A673 (cell line): ENCODE measurements around the gene SDR39U1. TPM values are rescaled to one million over a fixed set of nuclear protein-coding genes. Genes with fewer than 3 reads are reported as not detected.

ENCODE experiments used
- BruUV-seq: library from RNA; stranded (reverse); fragments of 400-500 nt; replicated peaks from 2 replicates; lab custom pipeline; 2021; lab: Mats Ljungman, UMichigan
- CTCF ChIA-PET: fragments of 300-600 bp; sonication (Branson Sonifier 250); formaldehyde crosslinking; loops from one replicate; lab custom pipeline; 2022; ENCODE audit warnings: antibody characterized with exemption; lab: Charles Lee
- POLR2A ChIA-PET: fragments of 300-600 bp; sonication (Branson Sonifier 250); formaldehyde crosslinking; loops from one replicate; lab custom pipeline; 2022; ENCODE audit warnings: antibody characterized with exemption; ENCODE audit not compliant: low non-redundant PET; lab: Charles Lee
- DNase-seq: peaks from one replicate; pipeline ENCODE4 v3.0.0-alpha.2; 2015; ENCODE audit warnings: low spot score
- H3K27ac ChIP-seq: fragments of 200-600 bp; sonication (generic); 2 replicates; pipeline ENCODE4 v1.5.1; 2016; ENCODE audit warnings: mixed run types, low read depth, mild to moderate bottlenecking, mixed read lengths, antibody characterized with exemption, low read length; ENCODE audit not compliant: poor library complexity, severe bottlenecking
- H3K27me3 ChIP-seq: fragments of 200-600 bp; sonication (generic); replicated peaks from 2 replicates; pipeline ENCODE4 v1.6.1; 2017; ENCODE audit warnings: mixed run types, low read depth, mild to moderate bottlenecking, mixed read lengths, antibody characterized with exemption, low read length; ENCODE audit not compliant: insufficient read depth, poor library complexity
- H3K36me3 ChIP-seq: fragments of 200-600 bp; sonication (generic); 2 replicates; pipeline ENCODE4 v1.6.1; 2016; ENCODE audit warnings: mixed run types, mild to moderate bottlenecking, mixed read lengths, antibody characterized with exemption, low read length; ENCODE audit not compliant: insufficient read depth, poor library complexity, severe bottlenecking
- H3K4me1 ChIP-seq: fragments of 200-600 bp; sonication (generic); 2 replicates; pipeline ENCODE4 v1.6.1; 2017; ENCODE audit warnings: mixed run types, mild to moderate bottlenecking, mixed read lengths, antibody characterized with exemption, low read length; ENCODE audit not compliant: insufficient read depth, poor library complexity, severe bottlenecking
- H3K4me3 ChIP-seq: fragments of 200-600 bp; sonication (generic); 2 replicates; pipeline ENCODE4 v1.5.1; 2016; ENCODE audit warnings: low read depth, mixed run types, mild to moderate bottlenecking, mixed read lengths, low read length; ENCODE audit not compliant: poor library complexity, severe bottlenecking
- H3K9me3 ChIP-seq: fragments of 200-600 bp; sonication (generic); 2 replicates; pipeline ENCODE4 v1.6.1; 2016; ENCODE audit warnings: mixed run types, low read depth, mild to moderate bottlenecking, mixed read lengths, antibody characterized with exemption, low read length; ENCODE audit not compliant: poor library complexity, severe bottlenecking
- CTCF ChIP-seq: fragments of 300-800, 200-600 bp; sonication (generic); conservative IDR thresholded peaks from 2 replicates; pipeline ENCODE4 v1.5.1; 2017; ENCODE audit warnings: low read depth, mild to moderate bottlenecking, antibody characterized with exemption, low read length, moderate library complexity, mixed read lengths
- EZH2 ChIP-seq: fragments of 200-600 bp; sonication (generic); IDR thresholded peaks from 2 replicates; pipeline ENCODE4 v1.6.1; 2017; ENCODE audit warnings: borderline replicate concordance, low read depth, mild to moderate bottlenecking, mixed read lengths, antibody characterized with exemption, low read length; ENCODE audit not compliant: poor library complexity, severe bottlenecking
- intact Hi-C: fragments of 100-400 bp; cut with micrococcal nuclease; formaldehyde crosslinking; loops from one replicate; pipeline ENCODE4 v1.10.0; 2022; ENCODE audit not compliant: unreplicated experiment
- total RNA-seq: library from RNA; stranded (reverse); gene quantifications from 2 replicates; pipeline ENCODE4 v1.2.3, GENCODE V29; 2021

SDR39U1 gene
- total RNA-seq, 1 experiment from 2014 or later, result 49.1 TPM

- H3K27me3 ChIP-seq, result no peaks in the 10 kb centered on the region
- peaks cover 58% of the 10 kb centered on the region for H3K36me3 ChIP-seq
- no peak overlapping the region for H3K4me3 ChIP-seq
- TF ChIP-seq CTCF, result no peak
- no peak for TF ChIP-seq EZH2
- ChIA-PET CTCF (interaction anchor here (3.6 kb wide), 1 partner anchor 106 kb away, joined by 27 read pairs; no protein-coding TSS in a partner anchor), POLR2A (no interaction called here)
- no peaks in the 10 kb centered on the region for H3K9me3 ChIP-seq
- H3K27ac ChIP-seq, result no peak overlapping the region
- no TSS peak for BruUV-seq
- intact Hi-C loops, result loop anchor here (10.0 kb wide), 1 partner anchor 424 kb away; no protein-coding TSS in a partner anchor
- peaks cover 20% of the 10 kb centered on the region for H3K4me1 ChIP-seq
- DNase-seq, result no peak
These were observed 4.1 kb downstream of the SDR39U1 start for GRCh38 chr14:24438223-24439097.

- Histone ChIP-seq H3K36me3 (peaks cover 65% of the 10 kb centered on the region), H3K4me3 (no peak overlapping the region), H3K27ac (peak overlapping the region; percentile 62), H3K9me3 (no peaks in the 10 kb centered on the region), H3K27me3 (no peaks in the 10 kb centered on the region), H3K4me1 (peaks cover 20% of the 10 kb centered on the region)
- TF ChIP-seq EZH2 (no peak), CTCF (no peak)
- intact Hi-C loops, result loop anchor here (10.0 kb wide), 1 partner anchor 423 kb away; no protein-coding TSS in a partner anchor
- BruUV-seq, result no TSS peak
- ChIA-PET POLR2A (interaction anchor here (0.9 kb wide), 1 partner anchor 104 kb away, joined by 4 read pairs; no protein-coding TSS in a partner anchor), CTCF (interaction anchor here (1.2 to 3.6 kb wide), 3 partner anchors 105 to 195 kb away, joined by 3 to 27 read pairs (median 6); partner anchors contain the start of gene TINF2)
- DNase-seq, result no peak
These were observed 4.9 kb downstream of the SDR39U1 start for GRCh38 chr14:24437736-24438067.

GRCh38 chr14:24437020-24437735, 5.4 kb downstream of the SDR39U1 start:
- intact Hi-C loops, result loop anchor here (10.0 kb wide), 1 partner anchor 422 kb away; no protein-coding TSS in a partner anchor
- H3K27ac ChIP-seq, result peak overlapping the region; percentile 62
- no peaks in the 10 kb centered on the region for H3K9me3 ChIP-seq
- ChIA-PET CTCF (interaction anchor here (1.2 to 3.6 kb wide), 4 partner anchors 104 to 194 kb away, joined by 3 to 27 read pairs (median 6); partner anchors contain the start of gene TINF2), POLR2A (interaction anchor here (0.7 to 0.9 kb wide), 2 partner anchors 23 to 104 kb away, joined by 3 to 4 read pairs; no protein-coding TSS in a partner anchor)
- peaks cover 20% of the 10 kb centered on the region for H3K4me1 ChIP-seq
- peaks cover 71% of the 10 kb centered on the region for H3K36me3 ChIP-seq
- BruUV-seq, result no TSS peak
- no peaks in the 10 kb centered on the region for H3K27me3 ChIP-seq
- peak; percentile 24 for DNase-seq
- TF ChIP-seq EZH2 (no peak), CTCF (no peak)
- no peak overlapping the region for H3K4me3 ChIP-seq
